Heart left ventricle (tissue), 16 donors: ENCODE measurements around the gene RBM20. TPM values are rescaled to one million over a fixed set of nuclear protein-coding genes. Genes with fewer than 3 reads are reported as not detected.

ENCODE experiments used
- ATAC-seq, 4 donors: fragments of 200-7000 bp; cut with Tn5 transposase; one replicate each; pipeline ENCODE4 v1.9.1; 2020 to 2022; ENCODE audit warnings: moderate library complexity in 4 of 4, mild to moderate bottlenecking in 3 of 4, moderate number of reproducible peaks in 1 of 4
- DNase-seq, 5 donors: peaks; one replicate each; pipeline ENCODE4 v3.0.0-alpha.2; 2020
- H3K27ac ChIP-seq, 12 donors: fragments of 200-600 bp; sonication (generic) in 4 of 12; one replicate each; pipeline versions ENCODE4 v1.5.0 to v1.8.0; 2016 to 2022; ENCODE audit warnings: mild to moderate bottlenecking in 2 of 12
- H3K27me3 ChIP-seq, 9 donors: fragments of 200-600 bp; sonication (generic) in 2 of 9; one replicate each; pipeline versions ENCODE4 v1.5.1 to v1.8.0; 2016 to 2022; ENCODE audit warnings: mild to moderate bottlenecking in 3 of 9
- H3K36me3 ChIP-seq, 9 donors: fragments of 200-600 bp; sonication (generic) in 2 of 9; one replicate each; pipeline versions ENCODE4 v1.5.0 to v1.8.0; 2018 to 2022; ENCODE audit warnings: mild to moderate bottlenecking in 2 of 9
- H3K4me1 ChIP-seq, 12 donors: fragments of 200-600 bp; sonication (generic) in 4 of 12; one replicate each; pipeline versions ENCODE4 v1.5.0 to v1.8.0; 2016 to 2022; ENCODE audit warnings: mild to moderate bottlenecking in 3 of 12
- H3K4me3 ChIP-seq, 12 donors: fragments of 200-600 bp; sonication (generic) in 4 of 12; one replicate each; pipeline versions ENCODE4 v1.5.0 to v1.8.0; 2017 to 2022; ENCODE audit warnings: mild to moderate bottlenecking in 9 of 12, moderate library complexity in 4 of 12
- H3K9me3 ChIP-seq, 12 donors: fragments of 200-600 bp; sonication (generic) in 4 of 12; one replicate each; pipeline versions ENCODE4 v1.5.0 to v1.8.0; 2016 to 2022; ENCODE audit warnings: mild to moderate bottlenecking in 1 of 12
- POLR2A ChIP-seq, 2 donors: fragments of 450-650 bp; IDR thresholded peaks; one replicate each; pipeline ENCODE4 v1.6.1; 2017; ENCODE audit warnings: antibody characterized with exemption in 2 of 2, mild to moderate bottlenecking in 2 of 2, moderate library complexity in 2 of 2
- WGBS, 4 donors: extraction: QIAGEN DNeasy Blood & Tissue Kit in 2 of 4; methylation state at CpG; one replicate each; pipeline versions ENCODE4 v1.1.5 to v1.1.7; 2013 to 2018; 5-methylcytosine and 5-hydroxymethylcytosine counted together
- intact Hi-C, 10 donors: fragments of 100-400 bp; cut with DNase I; formaldehyde crosslinking; loops; one replicate each; pipeline versions ENCODE4 v1.11.1 to v1.14.2; 2022
- polyA plus RNA-seq, 2 donors: library from polyadenylated mRNA; stranded (reverse); fragments of 200-250 nt; gene quantifications; one replicate each; pipeline ENCODE4 v1.2.3, GENCODE V29; 2013
- total RNA-seq, 9 donors: library from RNA; depleted of rRNA in 2 of 9; stranded (reverse); fragments of >200 nt in 2 of 9; fragmentation: NEBNext Ultra II Directional in 3 of 9; extraction: Animal tissue kit (Norgen Biotek cat#: 25700) in 3 of 9; gene quantifications; one replicate each; pipeline versions ENCODE4 v1.1.0 to v1.2.4, GENCODE V29; 2016 to 2023
- TF ChIP-seq, protein P1 (sequence below), 12 donors: fragments of 200-600 bp; sonication (generic) in 4 of 12; IDR thresholded peaks; one replicate each; pipeline versions ENCODE4 v1.5.0 to v1.8.0; 2018 to 2022; ENCODE audit warnings: antibody characterized with exemption in 12 of 12, mild to moderate bottlenecking in 5 of 12
- donor health status: ischemic (EF 13 %, LVEDD 7.1; RV severe dilation, severe dysfunction).
- donor health status: healthy with polysubstance abuse.
- donor health status: DM: no; HTN: yes; CAD: no.
- donor health status: DM: no; HTN: no; CAD: no.
- donor health status: ischemic (EF 25% LVEDD 6.9; RV normal size, moderate dysfunction).
- donor health status: ischemic (EF 25% LVEDD 5.7; RV mildly dilated, moderate dysfunction).
- donor health status: healthy.
- donor health status: DM: yes; HTN: yes; CAD: no.
- donor health status: ischemic (EF 35%, LVEDD 5.7; RV mildly dilated, moderate dysfunction).
- donor health status: nonischemic (EF 11% LVEDD 7.7; RV severe dilation, severe dysfunction).
- donor health status: DM: yes; HTN: yes; CAD: no.
- donor health status: PGD.
- donor health status: ischemic (EF 29% LVEDD 5.4; RV normal size, mild dysfunction).
- donor health status: nonischemic (EF 23%, LVEDD 6.1; RV moderate dilation, normal function).

The RBM20 gene
- total and polyA plus RNA-seq, 11 donors = 29.9 to 152 (median 91.2) TPM

- peak overlapping the region in 7 of 12 donors; percentile 11 to 75 (median 67) for H3K4me3 ChIP-seq
- 34 to 46% (median 40%) methylated on average over 6 of the region's 6 CpGs for WGBS, 4 donors
- intact Hi-C loops = loop anchor here in 6 of 10 donors (2.0 to 10.0 kb wide), 3 partner anchors 33 to 115 kb away; no protein-coding TSS in a partner anchor
Measured at GRCh38 chr10:110649347-110650264, 5.5 kb downstream of the RBM20 start.

DNA sequence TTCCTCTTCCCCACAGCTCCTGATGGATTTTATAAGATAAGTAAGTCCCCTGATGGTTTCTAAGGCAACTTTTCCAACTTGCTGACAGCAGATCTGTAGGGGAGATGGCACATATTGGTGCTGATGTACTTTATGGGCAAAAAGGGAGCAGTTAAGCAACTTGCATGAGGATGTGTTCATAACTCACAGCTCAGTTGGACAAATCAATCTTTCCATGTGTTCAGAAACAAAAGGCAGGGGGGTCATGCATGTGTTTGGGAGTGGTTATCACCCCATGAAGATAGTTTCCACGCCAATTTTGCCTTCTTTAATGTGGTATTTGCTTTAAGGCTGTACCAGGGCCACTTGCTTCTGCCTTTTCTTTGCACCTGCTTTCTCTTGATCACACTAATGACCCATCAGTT is 6.1 kb downstream of the RBM20 start:
- 20 to 41% (median 36%) methylated on average over 1 of the region's 1 CpG for WGBS, 4 donors
- Histone ChIP-seq H3K4me3 (peak overlapping the region in 5 of 12 donors; percentile 1 to 75 (median 68)), H3K36me3 (no peaks in the 10 kb centered on the region), H3K27me3 (peaks cover 0 to 39% (median 6%) of the 10 kb centered on the region in 9 donors), H3K4me1 (peaks cover 0 to 53% (median 12%) of the 10 kb centered on the region in 12 donors), H3K27ac (peak overlapping the region in 9 of 12 donors; percentile 24 to 96 (median 92)), H3K9me3 (no peaks in the 10 kb centered on the region)
- no peak for DNase-seq
- intact Hi-C loops = loop anchor here in 1 of 10 donors (2.0 kb wide), 1 partner anchor 33 kb away; no protein-coding TSS in a partner anchor
- no peak for TF ChIP-seq POLR2A (IDR thresholded peaks at IDR 0.05)
- TF ChIP-seq, protein P1, sequence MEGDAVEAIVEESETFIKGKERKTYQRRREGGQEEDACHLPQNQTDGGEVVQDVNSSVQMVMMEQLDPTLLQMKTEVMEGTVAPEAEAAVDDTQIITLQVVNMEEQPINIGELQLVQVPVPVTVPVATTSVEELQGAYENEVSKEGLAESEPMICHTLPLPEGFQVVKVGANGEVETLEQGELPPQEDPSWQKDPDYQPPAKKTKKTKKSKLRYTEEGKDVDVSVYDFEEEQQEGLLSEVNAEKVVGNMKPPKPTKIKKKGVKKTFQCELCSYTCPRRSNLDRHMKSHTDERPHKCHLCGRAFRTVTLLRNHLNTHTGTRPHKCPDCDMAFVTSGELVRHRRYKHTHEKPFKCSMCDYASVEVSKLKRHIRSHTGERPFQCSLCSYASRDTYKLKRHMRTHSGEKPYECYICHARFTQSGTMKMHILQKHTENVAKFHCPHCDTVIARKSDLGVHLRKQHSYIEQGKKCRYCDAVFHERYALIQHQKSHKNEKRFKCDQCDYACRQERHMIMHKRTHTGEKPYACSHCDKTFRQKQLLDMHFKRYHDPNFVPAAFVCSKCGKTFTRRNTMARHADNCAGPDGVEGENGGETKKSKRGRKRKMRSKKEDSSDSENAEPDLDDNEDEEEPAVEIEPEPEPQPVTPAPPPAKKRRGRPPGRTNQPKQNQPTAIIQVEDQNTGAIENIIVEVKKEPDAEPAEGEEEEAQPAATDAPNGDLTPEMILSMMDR (IDR thresholded peaks at IDR 0.05) = no peak
- no peak for ATAC-seq

More at GRCh38 chr10:110649347-110650264, 5.5 kb downstream of the RBM20 start:
- Histone ChIP-seq H3K27ac (peak overlapping the region; percentile 19 to 96 (median 92)), H3K9me3 (no peaks in the 10 kb centered on the region), H3K27me3 (peaks cover 0 to 46% (median 11%) of the 10 kb centered on the region in 9 donors), H3K4me1 (peaks cover 0 to 49% (median 9%) of the 10 kb centered on the region in 12 donors), H3K36me3 (no peaks in the 10 kb centered on the region)
- DNase-seq (no peak), ATAC-seq (no peak)
- TF ChIP-seq, protein P1 (IDR thresholded peaks at IDR 0.05) = no peak
- no peak for TF ChIP-seq POLR2A (IDR thresholded peaks at IDR 0.05)

GRCh38 chr10:110651044-110651958 is 7.2 kb downstream of the RBM20 start:
- ATAC-seq (peak; percentile 82 to 91 (median 86)), DNase-seq (peak in 3 of 5 donors; percentile 49 to 65 (median 60))
- H3K9me3 ChIP-seq = no peaks in the 10 kb centered on the region
- H3K4me1 ChIP-seq = peaks cover 0 to 58% (median 14%) of the 10 kb centered on the region in 12 donors
- 22 to 40% (median 29%) methylated on average over 12 of the region's 12 CpGs for WGBS, 4 donors
- intact Hi-C loops = loop anchor here in 1 of 10 donors (2.0 kb wide), 1 partner anchor 32 kb away; no protein-coding TSS in a partner anchor
- peaks cover 0 to 31% (median 5%) of the 10 kb centered on the region in 9 donors for H3K27me3 ChIP-seq
- no peaks in the 10 kb centered on the region for H3K36me3 ChIP-seq
- peak overlapping the region in 1 of 12 donors; percentile 6 for H3K4me3 ChIP-seq
- peak overlapping the region in 11 of 12 donors; percentile 1 to 96 (median 73) for H3K27ac ChIP-seq
- TF ChIP-seq, protein P1 (IDR thresholded peaks at IDR 0.05) = no peak
- no peak for TF ChIP-seq POLR2A (IDR thresholded peaks at IDR 0.05)
